ENCODE data around the gene CYP1A2.
"Not testable (repeated sequence)": the region's sequence is repeated elsewhere in the genome, so short reads cannot be mapped to it uniquely, and the experiment has no call there.

Gene CYP1A2

DNA sequence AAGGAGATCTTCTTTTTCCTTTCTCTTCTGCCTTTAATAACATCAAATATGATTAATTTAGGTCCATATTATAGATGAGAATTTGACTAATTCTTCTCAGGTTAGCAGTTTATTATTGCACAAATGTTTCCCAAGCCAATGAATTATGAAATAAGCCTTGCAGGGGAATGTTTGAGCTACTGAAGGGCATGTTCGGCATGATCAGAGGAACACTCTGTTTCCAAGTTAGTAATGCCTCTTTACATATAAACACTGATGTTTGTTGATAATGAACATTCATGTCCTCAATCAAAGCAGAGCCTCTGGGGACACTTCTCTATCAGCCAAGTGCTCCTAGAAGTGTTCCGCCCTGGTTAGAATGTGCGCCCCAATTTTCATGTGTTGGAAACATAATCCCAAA lies 13.3 kb upstream of the CYP1A2 start:
- no peak for DNase-seq

GRCh38 chr15:74738239-74738638 lies 10.4 kb upstream of the CYP1A2 start:
- not testable (repeated sequence) for DNase-seq

DNA sequence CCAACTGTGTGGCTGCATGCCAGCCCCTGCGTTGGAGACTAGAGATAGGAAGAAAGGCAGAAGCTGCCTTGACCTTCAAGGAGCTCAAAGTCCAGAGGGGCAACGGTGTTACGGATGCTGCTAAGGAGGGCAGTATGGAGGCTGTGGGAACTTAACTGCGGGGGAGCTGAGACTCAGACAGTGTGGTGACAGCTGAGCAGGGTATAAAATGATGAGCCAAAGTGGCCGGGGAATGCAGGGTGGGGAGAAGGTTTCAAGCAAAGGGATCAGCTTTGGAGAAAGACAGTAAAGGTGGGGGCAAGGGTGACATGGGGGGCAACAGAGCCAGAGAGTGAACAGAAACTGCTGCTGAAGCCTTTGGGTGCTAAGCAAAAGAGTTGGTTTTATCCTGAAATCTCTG lies 6.2 kb upstream of the CYP1A2 start:
- no peak for DNase-seq

- no peak for DNase-seq
These were observed 2.3 kb upstream of the CYP1A2 start for GRCh38 chr15:74746389-74746788.

DNA sequence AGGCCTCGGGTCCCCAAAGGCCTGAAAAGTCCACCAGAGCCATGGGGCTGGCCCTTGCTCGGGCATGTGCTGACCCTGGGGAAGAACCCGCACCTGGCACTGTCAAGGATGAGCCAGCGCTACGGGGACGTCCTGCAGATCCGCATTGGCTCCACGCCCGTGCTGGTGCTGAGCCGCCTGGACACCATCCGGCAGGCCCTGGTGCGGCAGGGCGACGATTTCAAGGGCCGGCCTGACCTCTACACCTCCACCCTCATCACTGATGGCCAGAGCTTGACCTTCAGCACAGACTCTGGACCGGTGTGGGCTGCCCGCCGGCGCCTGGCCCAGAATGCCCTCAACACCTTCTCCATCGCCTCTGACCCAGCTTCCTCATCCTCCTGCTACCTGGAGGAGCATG lies 1.2 kb downstream of the CYP1A2 start:
- DNase-seq, result no peak

- DNase-seq, result no peak
These were observed 2.1 kb downstream of the CYP1A2 start for GRCh38 chr15:74750751-74751150.

DNA sequence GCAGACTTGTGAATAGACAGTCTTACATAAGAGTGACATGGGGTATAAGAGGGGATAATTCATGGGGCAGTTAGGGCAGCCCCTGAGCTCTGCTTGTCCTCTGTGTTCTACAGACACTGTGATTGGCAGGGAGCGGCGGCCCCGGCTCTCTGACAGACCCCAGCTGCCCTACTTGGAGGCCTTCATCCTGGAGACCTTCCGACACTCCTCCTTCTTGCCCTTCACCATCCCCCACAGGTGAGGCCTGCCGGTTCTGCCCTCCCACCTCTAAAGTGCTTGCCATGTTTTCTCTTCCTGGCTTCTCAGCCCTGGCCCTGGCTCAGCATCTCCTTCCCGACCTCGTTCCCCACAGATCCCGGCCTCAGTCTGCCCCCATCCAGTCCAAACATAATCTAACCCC lies 3.4 kb downstream of the CYP1A2 start:
- DNase-seq, result no peak

GRCh38 chr15:74752531-74752930 lies 3.9 kb downstream of the CYP1A2 start:
- no peak for DNase-seq

DNA sequence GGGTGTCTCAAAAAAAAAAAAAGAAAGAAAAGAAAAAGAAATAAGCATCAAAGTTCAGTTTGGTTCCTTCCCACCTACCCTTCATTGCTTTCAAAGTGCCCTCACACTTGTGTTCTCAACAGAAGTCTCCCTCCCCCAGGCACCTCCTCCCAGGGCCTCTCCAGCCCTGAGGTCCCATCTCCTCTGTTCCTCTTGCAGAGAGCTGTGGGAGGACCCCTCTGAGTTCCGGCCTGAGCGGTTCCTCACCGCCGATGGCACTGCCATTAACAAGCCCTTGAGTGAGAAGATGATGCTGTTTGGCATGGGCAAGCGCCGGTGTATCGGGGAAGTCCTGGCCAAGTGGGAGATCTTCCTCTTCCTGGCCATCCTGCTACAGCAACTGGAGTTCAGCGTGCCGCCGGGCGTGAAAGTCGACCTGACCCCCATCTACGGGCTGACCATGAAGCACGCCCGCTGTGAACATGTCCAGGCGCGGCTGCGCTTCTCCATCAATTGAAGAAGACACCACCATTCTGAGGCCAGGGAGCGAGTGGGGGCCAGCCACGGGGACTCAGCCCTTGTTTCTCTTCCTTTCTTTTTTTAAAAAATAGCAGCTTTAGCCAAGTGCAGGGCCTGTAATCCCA lies 6.1 kb downstream of the CYP1A2 start:
- DNase-seq, result no peak

DNA sequence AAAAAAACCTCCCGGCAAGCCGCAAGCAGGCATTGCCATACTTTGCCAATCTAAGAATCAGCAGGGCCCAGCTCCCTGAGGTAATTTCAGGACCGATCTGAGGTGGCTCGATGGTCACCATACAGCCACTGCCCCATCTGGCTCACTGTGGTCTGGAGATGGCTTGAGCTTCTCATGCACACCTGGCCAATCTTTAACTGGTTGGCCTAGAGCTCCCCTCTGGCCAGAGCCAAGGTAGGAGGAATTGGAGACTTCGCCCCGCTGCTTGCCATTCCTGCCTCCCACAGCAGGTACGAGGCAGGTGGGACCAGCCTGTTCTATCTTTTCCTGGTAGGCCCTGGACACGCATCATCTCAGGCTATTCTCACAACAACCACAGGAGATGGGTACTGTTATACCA lies 10.1 kb downstream of the CYP1A2 start:
- no peak for DNase-seq

DNA sequence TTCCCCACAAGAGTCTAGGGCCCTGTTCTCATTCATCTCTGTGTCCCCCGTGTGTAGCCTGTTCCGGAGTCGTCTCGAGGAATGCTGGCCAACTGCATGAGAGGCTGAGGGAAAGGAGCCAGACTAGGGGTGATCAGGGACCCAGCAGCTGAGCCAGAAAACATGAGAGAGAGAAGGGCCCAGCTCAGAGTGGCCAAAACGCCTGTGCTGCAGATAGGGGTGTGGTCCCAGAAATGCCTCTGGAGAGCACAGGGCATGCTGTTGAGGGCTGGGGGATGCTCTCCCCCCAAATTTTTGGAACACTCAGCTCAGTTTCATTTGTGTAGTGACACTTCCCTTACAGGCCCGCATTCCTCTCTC lies 14.1 kb downstream of the CYP1A2 start:
- no peak for DNase-seq

DNA sequence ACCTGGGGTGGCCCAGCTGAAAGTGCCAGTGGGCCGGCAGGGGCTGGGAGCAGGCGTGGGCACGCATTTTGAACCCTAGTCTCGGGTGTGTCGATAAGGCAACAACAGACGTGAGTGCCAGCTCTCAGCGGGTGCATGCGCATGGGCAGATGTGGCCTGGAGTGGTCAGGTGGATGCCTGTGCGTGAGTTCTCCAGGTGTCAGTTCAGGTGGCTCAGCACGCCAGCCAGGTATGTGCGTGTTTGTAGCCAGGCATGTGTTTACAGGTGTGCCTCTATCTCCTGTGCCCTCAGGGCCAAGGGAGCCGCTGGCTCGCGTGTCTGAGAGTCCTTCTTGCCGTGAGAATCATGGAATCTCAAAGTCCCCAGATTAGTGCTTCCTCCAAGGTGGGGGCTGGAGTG lies 14.8 kb downstream of the CYP1A2 start:
- no peak for DNase-seq

DNA sequence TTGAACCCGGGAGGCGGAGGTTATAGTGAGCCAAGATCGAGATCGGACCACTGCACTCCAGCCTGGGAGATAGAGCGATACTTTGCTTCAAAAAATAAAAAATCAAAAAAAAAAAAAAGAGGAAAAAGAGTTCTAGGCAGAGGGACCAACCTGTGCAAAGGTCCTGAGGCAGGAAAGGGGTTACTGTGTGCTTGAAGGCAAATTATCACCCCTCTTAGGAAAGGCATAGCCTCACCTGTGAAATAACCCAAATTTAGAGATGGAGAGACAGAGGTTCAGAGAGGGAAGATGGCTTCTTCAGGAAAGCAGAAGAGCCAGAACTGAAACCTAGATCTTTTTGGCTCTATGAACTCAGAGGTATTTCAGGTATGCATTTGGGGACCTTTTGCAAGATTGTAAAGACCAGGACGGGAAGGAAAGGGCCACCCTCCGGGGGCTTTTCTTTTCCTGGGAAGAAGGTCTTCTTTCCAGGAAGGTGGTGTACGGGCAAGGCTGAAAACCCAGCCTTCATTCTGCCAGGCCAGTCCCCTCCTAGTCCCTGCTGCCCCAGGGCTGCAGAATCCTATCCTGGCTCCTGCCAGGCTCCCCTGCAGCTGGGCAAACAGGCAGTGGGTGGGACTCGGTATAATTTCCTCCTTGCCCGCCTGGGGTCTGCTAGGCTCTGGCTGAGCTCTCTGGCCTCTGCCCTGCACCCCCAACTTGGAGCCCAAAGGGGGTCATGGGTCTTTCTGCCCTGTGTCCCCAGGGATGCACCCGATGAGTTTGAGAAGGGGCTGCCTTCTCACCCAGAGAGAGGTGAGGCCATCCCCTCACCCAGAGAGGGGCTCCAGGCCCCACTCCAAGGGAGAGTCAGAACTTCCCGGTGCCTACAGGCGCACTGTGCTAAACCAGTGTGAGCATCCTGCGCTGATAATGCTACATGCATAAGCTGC lies 18.8 kb downstream of the CYP1A2 start:
- no peak for DNase-seq

GRCh38 chr15:74768099-74768770 lies 19.6 kb downstream of the CYP1A2 start:
- DNase-seq, result no peak

DNA sequence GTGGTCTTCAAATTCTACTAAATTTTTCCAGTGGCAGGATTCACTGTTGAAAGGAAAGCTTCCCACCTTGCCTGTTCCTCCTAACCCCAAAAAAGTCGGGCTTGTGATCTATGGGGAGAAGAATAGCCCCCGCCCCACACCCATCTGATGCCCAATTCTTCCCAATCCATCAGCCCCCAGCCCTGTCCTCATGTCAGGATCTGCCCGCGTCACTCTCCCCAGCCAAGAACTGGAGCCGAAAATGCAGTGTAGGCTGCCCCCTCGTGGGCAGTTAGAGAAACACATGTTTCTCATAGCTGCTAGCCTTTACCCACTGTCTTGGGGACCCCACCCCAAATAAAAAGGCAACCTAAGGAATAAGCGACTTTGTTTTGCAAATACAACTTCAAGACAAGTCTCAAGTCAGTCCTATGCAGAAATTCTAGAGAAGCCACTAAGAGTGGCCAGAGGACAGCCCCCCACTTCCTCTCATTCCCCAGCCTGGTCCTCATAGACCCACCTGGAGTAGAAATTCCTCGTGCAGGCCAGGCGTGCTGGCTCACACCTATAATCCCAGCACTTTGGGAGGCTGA lies 20.2 kb downstream of the CYP1A2 start:
- DNase-seq, result peak in 36 of 56 donors; percentile 16 to 76 (median 39)

DNA sequence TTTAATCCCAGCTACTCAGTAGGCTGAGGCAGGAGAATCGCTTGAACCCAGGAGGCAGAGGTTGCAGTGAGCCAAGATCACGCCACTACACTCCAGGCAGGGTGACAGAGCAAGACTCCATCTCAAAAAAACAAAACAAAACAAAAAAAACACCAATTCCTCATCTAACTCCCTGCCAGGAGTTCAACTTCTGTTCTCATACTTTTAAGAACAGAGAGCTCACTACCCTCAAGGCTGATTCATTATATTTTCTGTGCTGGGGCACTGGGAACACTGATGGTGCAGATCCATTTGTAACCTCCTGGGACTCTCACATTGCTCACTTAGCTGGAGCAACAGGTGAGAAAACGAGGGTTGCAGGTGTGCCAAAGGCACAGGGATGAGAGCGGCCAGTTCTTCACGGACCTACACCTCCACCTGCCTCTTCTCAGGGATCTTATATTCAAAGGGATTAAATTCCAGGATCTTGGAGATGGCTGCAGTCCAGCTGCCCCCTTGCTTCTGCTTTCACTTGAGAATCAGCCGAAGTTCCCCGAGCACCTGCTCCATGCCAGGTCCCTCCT lies 20.9 kb downstream of the CYP1A2 start:
- no peak for DNase-seq

GRCh38 chr15:74770211-74770903 lies 21.7 kb downstream of the CYP1A2 start:
- no peak for DNase-seq

- no peak for DNase-seq
These were observed 24.7 kb downstream of the CYP1A2 start for GRCh38 chr15:74773329-74773728.

GRCh38 chr15:74773731-74774252 lies 25.1 kb downstream of the CYP1A2 start:
- peak in 5 of 56 donors; percentile 21 to 40 (median 28) for DNase-seq

- DNase-seq, result no peak
These were observed 26.5 kb downstream of the CYP1A2 start for GRCh38 chr15:74775132-74775562.

- no peak for DNase-seq
These were observed 27.2 kb downstream of the CYP1A2 start for GRCh38 chr15:74775894-74776293.

All from amygdala (tissue), 56 donors.